ENCODE results near the gene OLR1.
"Not testable (repeated sequence)": the region's sequence is repeated elsewhere in the genome, so short reads cannot be mapped to it uniquely, and the experiment has no call there.

Gene OLR1

GRCh38 chr12:10171973-10172728 lies at the start of gene OLR1:
Gene OLR1 (minus strand): TSS chr12:10172132. CDS start chr12:10172077, 55 bp downstream.
- DNase-seq, result no peak

DNA sequence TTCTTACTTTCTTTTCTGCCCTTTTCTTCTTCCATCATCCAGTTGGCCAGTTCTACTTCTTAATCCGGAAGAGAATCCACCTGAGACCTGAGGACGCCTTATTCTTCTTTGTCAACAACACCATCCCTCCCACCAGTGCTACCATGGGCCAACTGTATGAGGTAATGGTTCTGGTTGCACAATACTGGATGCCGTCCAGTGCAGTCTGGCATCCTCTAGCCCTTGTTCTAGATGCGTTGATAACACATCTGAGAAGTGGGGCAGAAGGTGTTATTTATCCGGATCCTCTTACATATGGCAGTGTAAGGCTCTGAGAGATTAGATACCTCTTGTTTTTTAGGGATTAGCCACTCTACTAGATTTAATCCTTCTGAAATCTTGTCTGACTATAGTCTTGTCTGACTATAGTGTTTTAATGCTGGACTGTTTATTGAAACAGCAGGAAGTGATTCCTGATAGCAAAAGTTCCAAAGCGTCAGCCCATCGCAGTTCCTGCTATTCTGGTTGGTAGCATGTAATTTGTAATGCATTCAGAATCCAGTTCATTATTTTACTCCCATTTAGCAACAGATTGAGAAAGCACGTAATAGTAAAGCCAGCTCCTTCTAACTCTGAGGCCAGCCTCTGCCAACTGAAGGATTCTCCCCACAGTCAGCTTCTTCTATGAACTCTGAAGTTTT lies 48.6 kb upstream of the OLR1 start:
- no peak for DNase-seq

GRCh38 chr12:10218021-10218420 lies 46.1 kb upstream of the OLR1 start:
- DNase-seq, result no peak

DNA sequence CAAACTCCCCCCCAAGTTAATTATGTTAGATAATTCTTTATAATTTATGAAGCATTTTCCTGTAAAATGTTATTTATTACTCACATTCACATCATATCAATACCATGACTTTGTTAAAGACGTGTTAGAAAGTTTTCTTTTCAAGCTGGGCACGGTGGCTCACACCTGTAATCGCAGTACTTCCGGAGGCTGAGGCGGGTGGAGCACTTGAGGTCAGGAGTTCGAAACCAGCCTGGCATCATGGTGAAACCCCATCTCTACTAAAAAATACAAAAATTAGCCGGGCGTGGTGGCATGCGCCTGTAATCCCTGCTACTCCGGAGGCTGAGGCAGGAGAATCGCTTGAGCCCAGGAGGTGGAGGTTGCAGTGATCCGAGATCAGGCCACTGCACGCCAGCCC lies 44.0 kb upstream of the OLR1 start:
- DNase-seq, result not testable (repeated sequence)

DNA sequence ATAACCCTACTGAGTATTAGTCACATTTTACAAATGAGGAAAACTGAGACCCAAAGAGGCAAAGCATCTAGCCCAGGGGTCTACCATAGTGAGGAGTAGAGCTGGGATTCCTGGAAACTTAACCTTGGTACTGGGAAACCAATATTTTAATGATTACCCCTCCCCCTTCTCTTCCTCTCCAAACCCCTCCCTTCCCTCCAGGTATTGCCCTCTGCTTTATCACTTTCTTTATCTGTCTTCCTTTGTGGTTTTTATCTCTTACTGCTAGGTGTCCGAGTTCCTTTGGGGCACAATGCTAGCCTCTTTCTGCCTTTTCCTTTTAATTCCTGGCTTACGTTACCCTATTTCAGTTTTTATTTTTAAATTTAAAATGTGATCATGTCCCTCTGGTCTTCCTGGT lies 43.5 kb upstream of the OLR1 start:
- DNase-seq, result no peak

DNA sequence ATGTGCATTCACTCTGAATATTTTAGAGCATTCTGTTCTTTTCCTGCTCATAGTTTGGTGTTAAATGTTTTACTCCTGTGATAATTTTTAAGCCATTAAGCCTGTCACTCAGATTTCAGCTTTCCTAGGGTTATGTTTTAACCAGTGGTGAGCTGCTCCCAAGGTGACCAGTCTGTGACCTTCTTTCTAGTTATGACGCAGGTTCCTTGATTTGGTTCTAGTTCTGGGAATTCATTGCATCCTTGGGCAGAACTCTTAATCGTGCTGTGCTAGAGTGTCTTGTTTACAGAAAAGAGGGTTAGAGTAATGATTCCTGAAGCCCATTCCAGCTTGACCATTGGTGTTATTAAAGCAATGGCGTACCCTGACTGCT lies 42.9 kb upstream of the OLR1 start:
- DNase-seq, result no peak

- DNase-seq, result no peak
Measured at GRCh38 chr12:10214136-10214894, 42.4 kb upstream of the OLR1 start.

- no peak for DNase-seq
Measured at GRCh38 chr12:10213168-10214135, 41.5 kb upstream of the OLR1 start.

GRCh38 chr12:10212739-10213131 lies 40.8 kb upstream of the OLR1 start, which contains the start of gene GABARAPL1:
Gene GABARAPL1 (plus strand): TSS chr12:10212877. CDS start chr12:10213130, 253 bp downstream.
- peak; percentile 45 for DNase-seq

DNA sequence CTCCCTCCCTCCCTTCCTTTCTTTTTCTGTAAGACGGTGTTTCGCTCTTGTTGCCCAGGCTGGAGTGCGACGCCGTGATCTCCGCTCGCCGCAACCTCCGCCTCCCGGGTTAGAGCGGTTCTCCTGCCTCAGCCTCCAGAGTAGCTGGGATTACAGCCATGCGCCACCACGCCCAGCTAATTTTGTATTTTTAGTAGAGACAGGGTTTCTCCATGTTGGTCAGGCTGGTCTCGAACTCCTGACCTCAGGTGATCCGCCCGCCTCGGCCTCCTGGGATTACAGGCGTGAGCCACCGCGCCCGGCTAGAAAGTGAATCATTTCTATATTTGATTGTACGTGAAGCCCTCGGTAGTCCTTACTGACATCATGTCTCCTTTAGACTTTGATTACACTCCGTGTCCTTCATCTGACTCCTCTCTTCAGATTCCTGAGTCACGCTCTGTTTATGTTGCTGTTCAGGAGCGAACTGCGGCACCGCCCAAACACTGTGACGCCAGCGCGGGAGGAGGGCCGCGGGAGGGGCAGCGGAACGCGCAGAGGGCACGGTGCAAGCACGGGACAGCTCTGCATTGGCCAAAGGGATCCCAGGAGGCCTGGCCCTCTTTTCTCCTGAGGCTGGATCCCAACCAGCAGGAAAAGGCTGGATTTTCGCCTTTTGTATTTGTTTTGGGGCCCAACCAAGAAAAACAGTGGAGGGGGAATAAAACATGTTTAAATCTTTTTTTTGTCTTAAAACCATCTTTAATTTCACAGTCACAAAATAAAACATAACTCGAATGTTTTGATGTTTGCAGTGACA lies 40.2 kb upstream of the OLR1 start:
- peak; percentile 42 for DNase-seq

DNA sequence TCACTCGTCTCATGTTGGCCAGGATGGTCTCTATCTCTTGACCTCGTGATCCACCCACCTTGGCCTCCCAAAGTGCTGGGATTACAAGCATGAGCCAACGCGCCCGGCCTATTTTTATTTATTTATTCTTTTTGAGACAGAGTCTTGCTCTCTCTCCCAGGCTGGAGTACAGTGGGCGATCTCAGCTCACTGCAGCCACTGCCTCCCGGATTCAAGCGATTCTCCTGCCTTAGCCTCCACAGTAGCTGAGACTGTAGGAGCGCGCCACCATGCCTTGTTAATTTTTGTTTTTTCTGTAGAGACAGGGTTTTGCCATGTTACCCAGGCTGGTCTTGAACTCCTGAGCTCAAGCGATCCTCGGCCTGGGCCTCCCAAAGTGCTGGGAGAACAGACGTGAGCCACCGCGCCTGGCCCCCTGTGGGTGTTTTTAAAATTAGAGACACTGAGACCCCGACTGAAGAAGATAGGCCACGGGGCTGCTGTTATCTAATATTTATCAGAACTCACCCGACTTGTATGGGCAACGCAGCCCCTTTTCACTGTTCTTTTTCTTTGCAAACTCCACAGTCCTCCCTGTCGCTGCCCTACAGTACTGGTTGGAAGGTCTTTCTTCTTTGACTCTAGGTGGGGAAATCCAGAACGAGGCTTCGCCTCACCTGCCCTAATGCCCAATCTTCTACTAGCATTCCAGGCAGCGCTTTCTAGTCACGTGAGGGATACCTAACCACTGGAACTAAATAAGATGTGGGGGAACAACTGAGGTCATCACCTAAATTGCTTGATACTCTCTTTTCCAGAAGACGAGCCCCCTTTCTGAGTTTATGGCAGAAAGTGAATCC lies 39.4 kb upstream of the OLR1 start:
- DNase-seq, result no peak

GRCh38 chr12:10210225-10210624 lies 38.3 kb upstream of the OLR1 start:
- no peak for DNase-seq

- no peak for DNase-seq
Measured at GRCh38 chr12:10207136-10207535, 35.2 kb upstream of the OLR1 start.

DNA sequence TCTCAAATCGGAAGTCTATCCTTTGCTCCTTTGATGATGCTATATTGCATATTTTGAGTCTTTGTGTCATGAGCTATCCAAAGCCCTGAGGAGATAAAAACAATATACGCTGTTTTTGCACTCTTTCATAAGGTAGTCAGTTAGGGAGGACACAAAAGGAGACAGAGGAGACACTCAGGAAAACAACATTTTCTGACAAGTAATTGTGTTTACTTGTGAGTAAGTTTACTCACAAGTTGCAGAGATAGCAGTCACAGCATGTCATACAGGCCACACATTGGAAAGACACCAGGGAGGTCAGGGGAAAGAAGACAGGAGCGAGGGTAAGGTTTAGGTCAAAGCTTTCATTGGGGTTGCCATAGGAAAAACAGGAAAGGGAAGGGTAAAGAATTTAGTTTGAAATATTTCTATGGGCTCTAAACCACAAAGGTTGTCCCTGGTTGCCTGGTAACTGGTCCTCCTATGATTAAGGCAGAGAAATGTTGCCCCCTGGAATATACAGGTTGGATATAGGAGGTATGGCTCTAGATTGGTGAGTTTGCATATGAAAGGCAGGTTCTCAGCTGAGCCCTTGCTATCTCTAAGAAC lies 33.4 kb upstream of the OLR1 start:
- DNase-seq, result no peak

GRCh38 chr12:10204495-10204894 lies 32.6 kb upstream of the OLR1 start:
- not testable (repeated sequence) for DNase-seq

DNA sequence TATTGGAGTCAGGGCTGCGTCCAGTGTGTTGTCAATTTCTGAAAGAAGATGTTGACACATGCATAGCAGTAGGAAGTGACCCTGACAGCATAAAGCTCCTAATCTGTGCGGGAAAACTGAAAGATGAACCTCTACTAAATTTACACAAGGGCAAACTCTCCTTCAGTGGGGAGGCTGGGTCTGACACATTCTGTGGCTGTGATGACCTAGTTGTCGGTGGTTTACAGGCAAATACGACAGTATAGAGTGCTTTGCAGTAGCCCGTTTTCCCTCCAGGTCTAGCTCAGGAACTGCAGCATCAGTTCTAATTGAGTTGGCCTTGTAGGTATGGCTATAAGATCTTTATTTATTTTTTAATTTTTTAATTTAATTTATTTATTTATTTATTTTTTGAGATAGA lies 25.9 kb upstream of the OLR1 start:
- no peak for DNase-seq

DNA sequence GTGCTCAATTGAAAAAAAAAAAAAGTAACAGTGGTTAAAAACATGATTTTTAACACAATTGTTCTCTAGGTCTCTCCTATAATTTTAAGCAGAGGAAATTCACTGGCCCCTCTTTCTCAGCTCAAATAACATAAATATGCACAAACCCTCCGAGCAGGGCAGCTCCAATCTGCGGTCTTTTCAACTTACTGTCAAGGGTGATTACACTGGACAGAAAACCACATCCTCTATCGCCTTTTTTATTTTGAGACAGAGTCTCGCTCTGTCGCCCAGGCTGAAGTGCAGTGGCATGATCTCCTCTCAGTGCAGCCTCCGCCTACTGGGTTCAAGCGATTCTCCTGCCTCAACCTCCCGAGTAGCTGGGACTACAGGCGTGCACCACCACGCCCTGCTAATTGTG lies 24.3 kb upstream of the OLR1 start:
- DNase-seq, result no peak

DNA sequence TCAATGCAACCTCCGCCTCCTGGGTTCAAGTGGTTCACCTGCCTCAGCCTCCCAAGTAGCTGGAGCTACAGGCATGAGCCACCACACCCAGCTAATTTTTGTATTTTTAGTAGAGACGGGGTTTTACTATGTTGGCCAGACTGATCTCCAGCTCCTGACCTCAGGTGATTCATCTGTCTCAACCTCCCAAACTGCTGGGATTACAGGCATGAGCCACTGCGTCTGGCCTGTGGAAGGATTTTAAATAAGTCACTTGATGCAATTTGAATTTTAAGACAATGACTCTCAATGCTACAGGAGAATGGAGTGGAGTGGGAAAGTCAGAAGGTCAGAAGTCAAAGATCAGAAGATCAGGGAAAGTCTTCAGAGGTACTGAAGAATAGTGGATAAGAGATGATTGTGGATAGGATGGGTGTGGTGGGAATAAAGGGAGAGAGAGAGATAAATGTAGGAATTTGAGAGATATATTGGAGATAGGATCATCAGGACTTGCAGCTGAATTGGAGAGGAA lies 22.3 kb upstream of the OLR1 start:
- DNase-seq, result no peak

GRCh38 chr12:10191865-10192264 lies 19.9 kb upstream of the OLR1 start:
- DNase-seq, result no peak
